H1 (cell line): ENCODE measurements around the gene MAGI1. TPM values are rescaled to one million over a fixed set of nuclear protein-coding genes. Genes with fewer than 3 reads are reported as not detected.

Experiments
- ATF2 ChIP-seq: IDR thresholded peaks from 2 replicates; pipeline ENCODE4 v1.6.1; 2012; ENCODE audit warnings: low read length, inconsistent platforms
- CBX8 ChIP-seq: fragments of 300-800, 300-1000 bp; sonication (generic); IDR thresholded peaks from 2 replicates; pipeline ENCODE4 v1.7.1; 2016; ENCODE audit warnings: low read depth, low read length, borderline replicate concordance
- FOSL1 ChIP-seq: IDR thresholded peaks from 2 replicates; pipeline ENCODE4 v1.6.1; 2011; ENCODE audit warnings: mild to moderate bottlenecking, low read depth, low read length, moderate library complexity; ENCODE audit not compliant: insufficient read depth
- HDAC6 ChIP-seq: IDR thresholded peaks from one replicate; pipeline ENCODE4 v1.7.1; 2012; ENCODE audit warnings: low read depth, mild to moderate bottlenecking, inconsistent platforms, low read length, moderate library complexity
- KDM4A ChIP-seq: IDR thresholded peaks from one replicate; pipeline ENCODE4 v1.7.1; 2012; ENCODE audit warnings: low read depth, mild to moderate bottlenecking, moderate library complexity, low read length, inconsistent platforms; ENCODE audit not compliant: severe bottlenecking
- MAX ChIP-seq: IDR thresholded peaks from 2 replicates; pipeline ENCODE4 v1.6.1; 2012; ENCODE audit warnings: inconsistent platforms
- POLR2A ChIP-seq, 2 experiments: IDR thresholded peaks; 1 replicate in 1 of 2; 2 replicates in 1 of 2; pipeline ENCODE4 v1.6.1; 2011; ENCODE audit warnings: low read depth in 2 of 2, low read length in 2 of 2, mild to moderate bottlenecking in 2 of 2; ENCODE audit errors: control extremely low read depth in 1 of 2
- POLR2AphosphoS5 ChIP-seq: IDR thresholded peaks from 2 replicates; pipeline ENCODE4 v1.6.1; 2011; ENCODE audit warnings: low read depth, low read length
- RAD21 ChIP-seq, 2 experiments: IDR thresholded peaks in 1 of 2; conservative IDR thresholded peaks in 1 of 2; 2 replicates each; pipeline ENCODE4 v1.6.1; 2011; ENCODE audit warnings: low read depth in 2 of 2, low read length in 2 of 2, improper control_type of control experiment in 1 of 2, inconsistent platforms in 1 of 2, mild to moderate bottlenecking in 1 of 2, moderate library complexity in 1 of 2
- RXRA ChIP-seq: IDR thresholded peaks from 2 replicates; pipeline ENCODE4 v1.6.1; 2011; ENCODE audit warnings: low read depth, mild to moderate bottlenecking, low read length, moderate library complexity; ENCODE audit not compliant: insufficient read depth
- TAF1 ChIP-seq: IDR thresholded peaks from 2 replicates; pipeline ENCODE4 v1.6.1; 2011; ENCODE audit warnings: mild to moderate bottlenecking, low read depth, low read length
- ZNF274 ChIP-seq: IDR thresholded peaks from 2 replicates; pipeline ENCODE4 v1.7.0; 2012; ENCODE audit warnings: low read length, borderline replicate concordance; ENCODE audit errors: extremely low read depth
- polyA plus RNA-seq, 7 experiments: library from polyadenylated mRNA; depleted of rRNA in 3 of 7; stranded (reverse) in 5 of 7; unstranded in 2 of 7; fragments of >200 nt in 5 of 7; fragments of 200-250 nt in 2 of 7; gene quantifications; 1 replicate in 5 of 7; 2 replicates in 1 of 7; 4 replicates in 1 of 7; pipeline versions ENCODE4 v1.2.1 to v1.2.3, GENCODE V29; 2011 to 2013; ENCODE audit warnings: missing spikeins in 2 of 7, mixed read lengths in 2 of 7
- total RNA-seq: library from RNA; stranded (reverse); fragmentation: NEBNext Ultra II Directional; extraction: Animal tissue kit (Norgen Biotek cat#: 25700); gene quantifications from 2 replicates; pipeline ENCODE4 v1.2.1, GENCODE V29; 2021

The MAGI1 gene
- total and polyA plus RNA-seq, 2 of the 8 experiments (the other 6 are each of a cell fraction or from before 2014, with no cell fraction given), result 19.8 to 78.0 TPM

GRCh38 chr3:65902304-65902793 is 136.4 kb downstream of the MAGI1 start (continued):
- TF ChIP-seq FOSL1 (no peak), CBX8 (no peak), HDAC6 (no peak), ZNF274 (no peak), ATF2 (no peak), TAF1 (peak; percentile 68), POLR2A (IDR thresholded peaks at IDR 0.05; ENCODE audit: control extremely low read depth in 1 of 2, low read depth in 2 of 2, low read length in 2 of 2) (peak in 1 of 2 experiments; percentile 53; a peak in 1 of 3 replicates), POLR2AphosphoS5 (no peak), RXRA (no peak), RAD21 (IDR thresholded peaks at IDR 0.05 in 1 of 2, conservative IDR thresholded peaks at IDR 0.05 in 1 of 2; ENCODE audit: low read depth in 2 of 2, low read length in 2 of 2) (peak in 1 of 2 experiments; percentile 16; a peak in 1 of 4 replicates), MAX (no peak), KDM4A (no peak)
